OCI-LY1 (cell line): ENCODE measurements around the gene C10orf95.

Source experiments
- EZH2 ChIP-seq: fragments of 200-600 bp; sonication (generic), shearing (Covaris generic); IDR thresholded peaks from 2 replicates; pipeline ENCODE4 v1.8.0; 2017; ENCODE audit warnings: borderline replicate concordance, mixed run types, mild to moderate bottlenecking, antibody characterized with exemption, low read length, moderate library complexity, mixed read lengths
- TF ChIP-seq, protein P1 (sequence below): fragments of 200-600 bp; sonication (generic), shearing (Covaris generic); IDR thresholded peaks from 2 replicates; pipeline ENCODE4 v1.5.1; 2017; ENCODE audit warnings: mild to moderate bottlenecking, antibody characterized with exemption, low read length, moderate library complexity, mixed read lengths

DNA sequence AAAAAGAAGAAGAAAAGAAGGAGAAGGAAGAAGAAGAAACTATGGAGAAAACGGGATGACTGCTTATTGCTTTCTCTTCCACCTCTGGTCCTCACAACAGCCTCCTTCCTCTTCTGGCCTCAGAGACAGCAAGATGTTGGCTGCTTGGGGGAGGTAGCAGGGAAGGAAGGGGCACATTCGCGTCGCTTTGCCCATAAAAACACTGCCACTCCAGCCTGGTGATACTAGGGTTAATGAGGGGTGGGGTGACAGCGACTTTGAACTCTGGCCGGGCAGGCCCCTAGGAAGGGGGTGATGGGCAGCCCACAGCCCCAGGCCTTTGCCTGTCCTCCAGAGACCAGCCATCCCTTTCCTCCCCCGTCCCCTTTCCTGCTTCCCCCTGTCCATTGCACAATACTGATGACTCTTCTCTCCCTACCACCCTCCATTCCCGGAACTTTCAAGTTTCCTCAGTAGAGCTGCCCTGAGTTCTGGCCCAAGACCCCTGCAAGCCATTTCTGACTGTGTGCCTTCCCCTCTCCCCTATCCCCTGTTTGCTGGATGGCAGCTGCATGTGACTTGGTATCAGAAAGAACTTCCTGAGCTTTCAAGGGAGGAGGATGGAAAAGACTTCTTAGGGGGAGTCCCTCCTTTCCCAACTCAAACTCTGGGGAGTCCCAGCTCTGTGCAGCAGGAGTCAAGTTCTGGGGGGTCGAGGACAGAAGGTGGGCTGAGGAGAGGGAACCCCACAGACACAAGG lies 16.8 kb downstream of the C10orf95 start:
- TF ChIP-seq, protein P1, sequence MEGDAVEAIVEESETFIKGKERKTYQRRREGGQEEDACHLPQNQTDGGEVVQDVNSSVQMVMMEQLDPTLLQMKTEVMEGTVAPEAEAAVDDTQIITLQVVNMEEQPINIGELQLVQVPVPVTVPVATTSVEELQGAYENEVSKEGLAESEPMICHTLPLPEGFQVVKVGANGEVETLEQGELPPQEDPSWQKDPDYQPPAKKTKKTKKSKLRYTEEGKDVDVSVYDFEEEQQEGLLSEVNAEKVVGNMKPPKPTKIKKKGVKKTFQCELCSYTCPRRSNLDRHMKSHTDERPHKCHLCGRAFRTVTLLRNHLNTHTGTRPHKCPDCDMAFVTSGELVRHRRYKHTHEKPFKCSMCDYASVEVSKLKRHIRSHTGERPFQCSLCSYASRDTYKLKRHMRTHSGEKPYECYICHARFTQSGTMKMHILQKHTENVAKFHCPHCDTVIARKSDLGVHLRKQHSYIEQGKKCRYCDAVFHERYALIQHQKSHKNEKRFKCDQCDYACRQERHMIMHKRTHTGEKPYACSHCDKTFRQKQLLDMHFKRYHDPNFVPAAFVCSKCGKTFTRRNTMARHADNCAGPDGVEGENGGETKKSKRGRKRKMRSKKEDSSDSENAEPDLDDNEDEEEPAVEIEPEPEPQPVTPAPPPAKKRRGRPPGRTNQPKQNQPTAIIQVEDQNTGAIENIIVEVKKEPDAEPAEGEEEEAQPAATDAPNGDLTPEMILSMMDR, result no peak
- no peak for TF ChIP-seq EZH2
